Endothelial cell of umbilical vein (primary cell): ENCODE results near the gene RNMT. TPM values are rescaled to one million over a fixed set of nuclear protein-coding genes. Genes with fewer than 3 reads are reported as not detected.

ENCODE experiments used
- BruUV-seq: library from RNA; stranded (reverse); fragments of 400-500 nt; replicated peaks from 2 replicates; lab custom pipeline; 2021; lab: Mats Ljungman, UMichigan
- CTCF ChIA-PET: fragments of 300-600, 350-600 bp; sonication (Branson Sonifier 250); formaldehyde crosslinking; loops from one replicate; lab custom pipeline; 2021; ENCODE audit warnings: antibody characterized with exemption, inconsistent platforms; lab: Charles Lee
- POLR2A ChIA-PET: fragments of 300-600, 350-600 bp; sonication (Branson Sonifier 250); formaldehyde crosslinking; loops from one replicate; lab custom pipeline; 2021; ENCODE audit warnings: antibody characterized with exemption, inconsistent platforms; lab: Charles Lee
- DNase-seq: peaks from one replicate; pipeline ENCODE4 v3.0.0-alpha.2; 2011; ENCODE audit warnings: low read depth, low spot score
- FAIRE-seq: peaks from 2 replicates; lab custom pipeline; 2011; peaks lifted over from hg19 to GRCh38; lab: Jason Lieb, UNC
- H2AFZ ChIP-seq: 2 replicates; pipeline ENCODE4 v1.6.0; 2012; ENCODE audit warnings: low read depth, low read length, control low read depth, inconsistent platforms
- H3K27ac ChIP-seq: 2 replicates; pipeline ENCODE4 v1.5.1; 2011; ENCODE audit warnings: low read depth, mild to moderate bottlenecking, control low read depth, low read length, moderate library complexity; ENCODE audit not compliant: insufficient read depth
- H3K27me3 ChIP-seq, 2 experiments: 2 replicates each; pipeline versions ENCODE4 v1.6.0 to v1.6.1; 2011; ENCODE audit warnings: low read length in 2 of 2, mixed read lengths in 1 of 2; ENCODE audit not compliant: control insufficient read depth in 2 of 2, insufficient read depth in 2 of 2
- H3K36me3 ChIP-seq, 2 experiments: 2 replicates in 1 of 2; 3 replicates in 1 of 2; pipeline ENCODE4 v1.5.1; 2011; ENCODE audit warnings: low read length in 2 of 2, mild to moderate bottlenecking in 1 of 2, moderate library complexity in 1 of 2; ENCODE audit not compliant: control insufficient read depth in 2 of 2, insufficient read depth in 2 of 2; ENCODE audit errors: extremely low read depth in 1 of 2
- H3K4me1 ChIP-seq: 3 replicates; pipeline ENCODE4 v1.5.1; 2011; ENCODE audit warnings: mild to moderate bottlenecking, low read length; ENCODE audit not compliant: control insufficient read depth, insufficient read depth; ENCODE audit errors: extremely low read depth
- H3K4me2 ChIP-seq: 2 replicates; pipeline ENCODE4 v1.6.1; 2011; ENCODE audit warnings: low read length, control low read depth, mixed read lengths; ENCODE audit not compliant: insufficient read depth
- H3K4me3 ChIP-seq, 3 experiments: fragments of 200-600 bp in 1 of 3; sonication (generic), shearing (Covaris generic) in 1 of 3; replicated peaks in 1 of 3; 2 replicates each; pipeline ENCODE4 v1.5.1; 2011 to 2016; ENCODE audit warnings: control low read depth in 3 of 3, low read length in 3 of 3, mild to moderate bottlenecking in 2 of 3, inconsistent platforms in 1 of 3, low read depth in 1 of 3, moderate library complexity in 1 of 3; ENCODE audit not compliant: insufficient read depth in 1 of 3
- H3K79me2 ChIP-seq: 2 replicates; pipeline ENCODE4 v1.6.0; 2012; ENCODE audit warnings: low read length, inconsistent platforms; ENCODE audit not compliant: control insufficient read depth, insufficient read depth
- H3K9ac ChIP-seq: replicated peaks from 2 replicates; pipeline ENCODE3; 2011; ENCODE audit warnings: low read length, control low read depth; ENCODE audit not compliant: insufficient read depth; ENCODE audit errors: extremely low read depth
- H3K9me1 ChIP-seq: replicated peaks from 3 replicates; pipeline ENCODE4 v1.6.0; 2011; ENCODE audit warnings: mild to moderate bottlenecking, low read length; ENCODE audit not compliant: control insufficient read depth, insufficient read depth; ENCODE audit errors: extremely low read depth
- H3K9me3 ChIP-seq: replicated peaks from 2 replicates; pipeline ENCODE4 v1.5.1; 2012; ENCODE audit warnings: low read length, inconsistent platforms; ENCODE audit not compliant: control insufficient read depth, insufficient read depth
- H4K20me1 ChIP-seq: replicated peaks from 2 replicates; pipeline ENCODE3; 2011; ENCODE audit warnings: mild to moderate bottlenecking, low read length; ENCODE audit not compliant: control insufficient read depth, insufficient read depth; ENCODE audit errors: extremely low read depth
- EZH2 ChIP-seq: IDR thresholded peaks from 2 replicates; pipeline ENCODE4 v1.6.1; 2012; ENCODE audit warnings: borderline replicate concordance, low read depth, mild to moderate bottlenecking, moderate library complexity, low read length, inconsistent platforms; ENCODE audit not compliant: severe bottlenecking
- FOS ChIP-seq: IDR thresholded peaks from 2 replicates; pipeline ENCODE4 v1.6.1; 2011; ENCODE audit warnings: mild to moderate bottlenecking, low read length, moderate library complexity, borderline replicate concordance; ENCODE audit not compliant: insufficient read depth
- GATA2 ChIP-seq: IDR thresholded peaks from 2 replicates; pipeline ENCODE4 v1.7.0; 2011; ENCODE audit warnings: low read depth, mild to moderate bottlenecking, moderate library complexity, mixed read lengths, low read length; ENCODE audit not compliant: insufficient read length, insufficient read depth
- JUN ChIP-seq: IDR thresholded peaks from 2 replicates; pipeline ENCODE4 v1.6.1; 2011; ENCODE audit warnings: borderline replicate concordance, low read depth; ENCODE audit not compliant: insufficient read length, insufficient read depth
- MYC ChIP-seq: IDR thresholded peaks from one replicate; pipeline ENCODE4 v1.6.1; 2011; ENCODE audit warnings: mild to moderate bottlenecking, low read depth, low read length
- POLR2A ChIP-seq: IDR thresholded peaks from 2 replicates; pipeline ENCODE4 v1.6.1; 2012; ENCODE audit warnings: low read depth, mild to moderate bottlenecking, control low read depth, low read length
- dilution Hi-C: fragments of 300-500 bp; cut with MboI; formaldehyde crosslinking; loops from one replicate; pipeline ENCODE4 v1.15.0; 2019; ENCODE audit warnings: low sequenced_read_pairs; ENCODE audit not compliant: extremely low pct_ligation_motif_present
- intact Hi-C: fragments of 100-400 bp; cut with micrococcal nuclease; formaldehyde crosslinking; loops from one replicate; pipeline ENCODE4 v1.10.0; 2022
- polyA plus RNA-seq, 4 experiments: library from polyadenylated mRNA; depleted of rRNA in 3 of 4; stranded (reverse) in 3 of 4; unstranded in 1 of 4; fragments of >200 nt; gene quantifications; 2 replicates each; pipeline versions ENCODE4 v1.2.1 to v1.2.3, GENCODE V29; 2011 to 2012; ENCODE audit warnings: missing spikeins in 1 of 4
- total RNA-seq: library from RNA; stranded (reverse); gene quantifications from 2 replicates; pipeline ENCODE4 v1.2.3, GENCODE V29; 2021
- TF ChIP-seq, protein P1 (sequence below): IDR thresholded peaks from 2 replicates; pipeline ENCODE4 v1.6.1; 2011; ENCODE audit not compliant: insufficient read depth, insufficient read length
- TF ChIP-seq, protein P2 (sequence below), 2 donors: IDR thresholded peaks; 1 replicate in 1 of 2; 2 replicates in 1 of 2; pipeline ENCODE4 v1.5.1; 2011; ENCODE audit warnings: low read length in 2 of 2, mild to moderate bottlenecking in 2 of 2, moderate library complexity in 2 of 2, control low read depth in 1 of 2, inconsistent platforms in 1 of 2, low read depth in 1 of 2; ENCODE audit not compliant: insufficient read depth in 1 of 2; ENCODE audit errors: extremely low read depth in 1 of 2

The RNMT gene
- total and polyA plus RNA-seq, 2 donors (not counting 3 experiments of a cell fraction or from before 2014, with no cell fraction given): 9.8 to 29.5 TPM

DNA sequence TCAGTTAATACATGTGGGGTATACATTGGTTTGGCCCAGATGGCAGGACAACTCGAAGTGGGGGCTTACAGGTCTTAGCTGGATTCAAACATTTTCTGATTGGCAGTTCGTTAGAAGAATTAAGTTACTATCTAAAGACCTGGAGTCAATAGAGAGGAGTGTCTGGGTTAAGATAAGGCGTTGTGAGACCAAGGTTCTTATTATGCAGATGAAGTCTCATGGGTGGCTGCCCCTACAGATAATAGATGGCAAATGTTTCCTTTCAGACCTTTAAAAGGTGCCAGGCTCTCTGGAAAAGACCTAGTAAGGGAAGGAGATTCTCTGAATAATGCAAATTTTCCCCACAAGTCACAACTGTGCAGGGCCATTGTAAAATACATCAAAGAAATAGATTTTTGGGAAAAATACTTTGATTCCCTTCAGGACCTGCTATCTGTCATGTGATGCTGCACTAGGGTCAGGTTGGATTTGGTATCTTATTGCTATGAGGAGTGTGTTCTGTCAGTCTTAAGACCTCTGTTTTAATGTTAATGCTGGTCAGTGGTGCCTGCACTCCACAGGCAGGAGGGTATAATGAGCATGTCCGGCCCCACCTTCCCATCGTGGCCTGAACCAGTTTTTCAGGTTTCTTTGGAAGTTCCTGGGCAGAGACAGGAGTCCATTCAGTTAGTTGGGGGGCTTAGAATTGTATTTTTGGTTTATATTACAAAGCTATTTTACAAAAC lies 83.2 kb downstream of the RNMT start:
- no peaks in the 10 kb centered on the region for H3K9me1 ChIP-seq
- H3K4me3 ChIP-seq: no peak overlapping the region
- H3K27ac ChIP-seq: no peak overlapping the region
- no peaks in the 10 kb centered on the region for H3K27me3 ChIP-seq
- no peaks in the 10 kb centered on the region for H3K36me3 ChIP-seq
- ChIA-PET CTCF (no interaction called here), POLR2A (no interaction called here)
- no peak overlapping the region for H2AFZ ChIP-seq
- no peaks in the 10 kb centered on the region for H4K20me1 ChIP-seq
- dilution Hi-C loops (no loop called here), intact Hi-C loops (loop anchor here (10.0 kb wide), 1 partner anchor 345 kb away; no protein-coding TSS in a partner anchor)
- TF ChIP-seq JUN (no peak), MYC (no peak), FOS (no peak), EZH2 (no peak)
- TF ChIP-seq, protein P1, sequence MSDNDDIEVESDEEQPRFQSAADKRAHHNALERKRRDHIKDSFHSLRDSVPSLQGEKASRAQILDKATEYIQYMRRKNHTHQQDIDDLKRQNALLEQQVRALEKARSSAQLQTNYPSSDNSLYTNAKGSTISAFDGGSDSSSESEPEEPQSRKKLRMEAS: no peak
- H3K9ac ChIP-seq: no peak overlapping the region
- H3K9me3 ChIP-seq: no peaks in the 10 kb centered on the region
- no peak overlapping the region for H3K4me2 ChIP-seq
- H3K79me2 ChIP-seq: no peaks in the 10 kb centered on the region
- DNase-seq: no peak
- BruUV-seq: no TSS peak
- no peaks in the 10 kb centered on the region for H3K4me1 ChIP-seq
- FAIRE-seq: no peak

DNA sequence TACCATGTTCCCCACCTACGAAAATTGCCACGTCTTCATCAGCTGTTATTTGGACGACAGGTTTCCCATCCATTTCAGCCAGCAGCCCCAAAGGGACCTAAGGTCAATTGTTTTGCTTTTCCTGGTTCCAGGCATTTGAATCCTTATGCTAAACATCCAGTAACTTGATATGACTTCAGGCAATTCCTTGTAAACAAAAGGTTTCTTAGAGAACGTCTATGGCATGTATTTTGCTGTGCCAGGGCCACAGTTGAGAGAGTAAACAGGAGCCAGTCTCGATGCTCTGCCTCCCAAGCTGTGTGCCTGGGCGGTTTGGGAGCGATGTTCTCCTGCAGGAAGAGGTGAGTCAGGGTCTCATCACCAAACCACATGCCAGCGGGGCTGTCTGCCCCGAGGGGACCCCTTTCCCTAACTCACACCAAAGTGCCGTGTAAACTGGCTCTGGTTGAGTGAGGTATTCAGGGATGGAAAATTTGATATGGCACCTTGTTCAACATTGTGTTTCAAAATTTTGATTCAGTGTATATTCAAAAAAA lies 84.5 kb downstream of the RNMT start:
- dilution Hi-C loops (no loop called here), intact Hi-C loops (no loop called here)
- DNase-seq: no peak
- no peaks in the 10 kb centered on the region for H3K9me3 ChIP-seq
- POLR2A ChIA-PET: no interaction called here
- no peak overlapping the region for H2AFZ ChIP-seq
- CTCF ChIA-PET: interaction anchor here (1.0 to 3.8 kb wide), 6 partner anchors 14 to 275 kb away, joined by 3 to 46 read pairs (median 10); partner anchors contain the start of gene MC5R
- H3K79me2 ChIP-seq: no peaks in the 10 kb centered on the region
- TF ChIP-seq, protein P2, sequence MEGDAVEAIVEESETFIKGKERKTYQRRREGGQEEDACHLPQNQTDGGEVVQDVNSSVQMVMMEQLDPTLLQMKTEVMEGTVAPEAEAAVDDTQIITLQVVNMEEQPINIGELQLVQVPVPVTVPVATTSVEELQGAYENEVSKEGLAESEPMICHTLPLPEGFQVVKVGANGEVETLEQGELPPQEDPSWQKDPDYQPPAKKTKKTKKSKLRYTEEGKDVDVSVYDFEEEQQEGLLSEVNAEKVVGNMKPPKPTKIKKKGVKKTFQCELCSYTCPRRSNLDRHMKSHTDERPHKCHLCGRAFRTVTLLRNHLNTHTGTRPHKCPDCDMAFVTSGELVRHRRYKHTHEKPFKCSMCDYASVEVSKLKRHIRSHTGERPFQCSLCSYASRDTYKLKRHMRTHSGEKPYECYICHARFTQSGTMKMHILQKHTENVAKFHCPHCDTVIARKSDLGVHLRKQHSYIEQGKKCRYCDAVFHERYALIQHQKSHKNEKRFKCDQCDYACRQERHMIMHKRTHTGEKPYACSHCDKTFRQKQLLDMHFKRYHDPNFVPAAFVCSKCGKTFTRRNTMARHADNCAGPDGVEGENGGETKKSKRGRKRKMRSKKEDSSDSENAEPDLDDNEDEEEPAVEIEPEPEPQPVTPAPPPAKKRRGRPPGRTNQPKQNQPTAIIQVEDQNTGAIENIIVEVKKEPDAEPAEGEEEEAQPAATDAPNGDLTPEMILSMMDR (IDR thresholded peaks at IDR 0.05; ENCODE audit: extremely low read depth in 1 of 2, insufficient read depth in 1 of 2, low read depth in 1 of 2, low read length in 2 of 2): no peak
- TF ChIP-seq EZH2 (no peak), GATA2 (no peak), FOS (no peak), POLR2A (no peak)
- TF ChIP-seq, protein P1: no peak
- no peaks in the 10 kb centered on the region for H4K20me1 ChIP-seq
- H3K4me1 ChIP-seq: no peaks in the 10 kb centered on the region
- H3K9me1 ChIP-seq: no peaks in the 10 kb centered on the region
- no peak for FAIRE-seq
- H3K36me3 ChIP-seq: no peaks in the 10 kb centered on the region
- H3K4me3 ChIP-seq: no peak overlapping the region
- no TSS peak for BruUV-seq
- H3K4me2 ChIP-seq: no peak overlapping the region
- no peak overlapping the region for H3K27ac ChIP-seq
- H3K27me3 ChIP-seq: no peaks in the 10 kb centered on the region
- H3K9ac ChIP-seq: no peak overlapping the region
